Measurements from ENCODE around the gene ADGRL3.

The ADGRL3 gene

GRCh38 chr4:61995717-61996340 is 795.7 kb downstream of the ADGRL3 start:
- no peak for DNase-seq (ENCODE audit: low read depth in 2 of 2)

- no peak for DNase-seq (ENCODE audit: low read depth in 2 of 2)
Measured at GRCh38 chr4:61996943-61997342, 796.8 kb downstream of the ADGRL3 start.

- DNase-seq (ENCODE audit: low read depth in 2 of 2) = no peak
Measured at GRCh38 chr4:61997831-61998230, 797.7 kb downstream of the ADGRL3 start.

GRCh38 chr4:62003695-62004094 is 803.6 kb downstream of the ADGRL3 start:
- no peak for DNase-seq (ENCODE audit: low read depth in 2 of 2)

- no peak for DNase-seq (ENCODE audit: low read depth in 2 of 2)
Measured at GRCh38 chr4:62004881-62005280, 804.8 kb downstream of the ADGRL3 start.

- DNase-seq (ENCODE audit: low read depth in 2 of 2) = no peak
Measured at GRCh38 chr4:62006108-62006507, 806.0 kb downstream of the ADGRL3 start.

- no peak for DNase-seq (ENCODE audit: low read depth in 2 of 2)
Measured at GRCh38 chr4:62015043-62015739, 815.1 kb downstream of the ADGRL3 start.

GRCh38 chr4:62018537-62018936 is 818.4 kb downstream of the ADGRL3 start:
- DNase-seq (ENCODE audit: low read depth in 2 of 2) = no peak

- no peak for DNase-seq (ENCODE audit: low read depth in 2 of 2)
Measured at GRCh38 chr4:62023633-62024032, 823.5 kb downstream of the ADGRL3 start.

GRCh38 chr4:62028745-62029144 is 828.6 kb downstream of the ADGRL3 start:
- DNase-seq (ENCODE audit: low read depth in 2 of 2) = no peak

- DNase-seq (ENCODE audit: low read depth in 2 of 2) = no peak
Measured at GRCh38 chr4:62030958-62031357, 830.8 kb downstream of the ADGRL3 start.

GRCh38 chr4:62037571-62037970 is 837.4 kb downstream of the ADGRL3 start:
- DNase-seq (ENCODE audit: low read depth in 2 of 2) = no peak

GRCh38 chr4:62051332-62051731 is 851.2 kb downstream of the ADGRL3 start:
- no peak for DNase-seq (ENCODE audit: low read depth in 2 of 2)

GRCh38 chr4:62053974-62054373 is 853.8 kb downstream of the ADGRL3 start:
- DNase-seq (ENCODE audit: low read depth in 2 of 2) = no peak

- DNase-seq (ENCODE audit: low read depth in 2 of 2) = no peak
Measured at GRCh38 chr4:62057031-62057430, 856.9 kb downstream of the ADGRL3 start.

- no peak for DNase-seq (ENCODE audit: low read depth in 2 of 2)
Measured at GRCh38 chr4:62058571-62058970, 858.4 kb downstream of the ADGRL3 start.

- no peak for DNase-seq (ENCODE audit: low read depth in 2 of 2)
Measured at GRCh38 chr4:62070291-62070852, 870.2 kb downstream of the ADGRL3 start.

GRCh38 chr4:62075089-62075488 is 875.0 kb downstream of the ADGRL3 start:
- no peak for DNase-seq (ENCODE audit: low read depth in 2 of 2)

GRCh38 chr4:62075521-62075920 is 875.4 kb downstream of the ADGRL3 start:
- no peak for DNase-seq (ENCODE audit: low read depth in 2 of 2)

GRCh38 chr4:62077406-62077805 is 877.3 kb downstream of the ADGRL3 start:
- DNase-seq (ENCODE audit: low read depth in 2 of 2) = no peak

- DNase-seq (ENCODE audit: low read depth in 2 of 2) = no peak
Measured at GRCh38 chr4:62080431-62080830, 880.3 kb downstream of the ADGRL3 start.

GRCh38 chr4:62087706-62088105 is 887.6 kb downstream of the ADGRL3 start:
- no peak for DNase-seq (ENCODE audit: low read depth in 2 of 2)

- no peak for DNase-seq (ENCODE audit: low read depth in 2 of 2)
Measured at GRCh38 chr4:62093735-62094134, 893.6 kb downstream of the ADGRL3 start.

All from stimulated activated CD8-positive, alpha-beta memory T cell treated with anti-CD3 and anti-CD28 coated beads, Interleukin-2, amount 100 ng/mL, for 48 hours (primary cell).